Right lobe of liver (tissue), 4 donors: ENCODE results near the gene SMPX.

Experiments used
- POLR2A ChIP-seq: fragments of 450-650 bp; IDR thresholded peaks from one replicate; pipeline ENCODE4 v1.6.1; 2017; ENCODE audit warnings: antibody characterized with exemption, mild to moderate bottlenecking
- TF ChIP-seq, protein P1 (sequence below), 4 donors: fragments of 200-600 bp in 3 of 4; fragments of 450-650 bp in 1 of 4; IDR thresholded peaks; one replicate each; pipeline versions ENCODE4 v1.5.1 to v1.8.0; 2016 to 2022; ENCODE audit warnings: antibody characterized with exemption in 4 of 4, mild to moderate bottlenecking in 2 of 4
- donor health status: DM: no; HTN: no; CAD: no.
- donor health status: DM: no; HTN: no; CAD: no.
- donor health status: DM: no; HTN: yes; CAD: no.

DNA sequence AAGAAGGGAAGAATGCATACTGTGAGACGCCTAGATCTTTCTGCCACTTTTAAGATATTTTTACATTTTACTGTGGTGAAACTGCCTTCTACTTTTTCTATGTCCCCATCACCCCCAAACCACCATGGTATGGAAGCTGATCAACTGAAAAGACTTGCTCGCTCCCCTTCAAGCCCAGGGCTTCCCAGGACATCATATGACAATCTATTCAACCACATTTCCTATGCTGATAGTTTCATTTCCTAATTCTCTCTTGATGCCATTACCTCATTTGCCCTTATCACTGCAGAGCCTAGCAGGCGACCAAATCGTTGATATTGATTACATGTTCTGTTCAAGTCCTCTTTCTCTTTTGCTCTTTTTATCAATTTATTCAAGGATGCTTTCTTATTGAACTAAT lies 59.6 kb downstream of the SMPX start:
- TF ChIP-seq, protein P1, sequence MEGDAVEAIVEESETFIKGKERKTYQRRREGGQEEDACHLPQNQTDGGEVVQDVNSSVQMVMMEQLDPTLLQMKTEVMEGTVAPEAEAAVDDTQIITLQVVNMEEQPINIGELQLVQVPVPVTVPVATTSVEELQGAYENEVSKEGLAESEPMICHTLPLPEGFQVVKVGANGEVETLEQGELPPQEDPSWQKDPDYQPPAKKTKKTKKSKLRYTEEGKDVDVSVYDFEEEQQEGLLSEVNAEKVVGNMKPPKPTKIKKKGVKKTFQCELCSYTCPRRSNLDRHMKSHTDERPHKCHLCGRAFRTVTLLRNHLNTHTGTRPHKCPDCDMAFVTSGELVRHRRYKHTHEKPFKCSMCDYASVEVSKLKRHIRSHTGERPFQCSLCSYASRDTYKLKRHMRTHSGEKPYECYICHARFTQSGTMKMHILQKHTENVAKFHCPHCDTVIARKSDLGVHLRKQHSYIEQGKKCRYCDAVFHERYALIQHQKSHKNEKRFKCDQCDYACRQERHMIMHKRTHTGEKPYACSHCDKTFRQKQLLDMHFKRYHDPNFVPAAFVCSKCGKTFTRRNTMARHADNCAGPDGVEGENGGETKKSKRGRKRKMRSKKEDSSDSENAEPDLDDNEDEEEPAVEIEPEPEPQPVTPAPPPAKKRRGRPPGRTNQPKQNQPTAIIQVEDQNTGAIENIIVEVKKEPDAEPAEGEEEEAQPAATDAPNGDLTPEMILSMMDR (IDR thresholded peaks at IDR 0.05), result no peak
- TF ChIP-seq POLR2A, result no peak
